OCI-LY1 (cell line): ENCODE results near the gene CLTC.

Experiments
- H2AFZ ChIP-seq: fragments of 200-600 bp; sonication (generic), shearing (Covaris generic); 2 replicates; pipeline ENCODE4 v1.6.0; 2014; ENCODE audit warnings: antibody characterized with exemption, mild to moderate bottlenecking, low read length
- H3F3A ChIP-seq: fragments of 200-600 bp; sonication (generic), shearing (Covaris generic); 2 replicates; pipeline ENCODE4 v1.6.0; 2014; ENCODE audit warnings: mild to moderate bottlenecking, antibody characterized with exemption, low read length, moderate library complexity; ENCODE audit not compliant: insufficient read depth
- H3K27ac ChIP-seq: fragments of 200-600 bp; sonication (generic); 2 replicates; pipeline ENCODE4 v1.5.1; 2014; ENCODE audit warnings: low read length, mixed run types, mild to moderate bottlenecking, low read depth; ENCODE audit not compliant: poor library complexity, severe bottlenecking
- H3K27me3 ChIP-seq: fragments of 200-600 bp; sonication (generic); 2 replicates; pipeline ENCODE4 v1.6.0; 2014; ENCODE audit warnings: antibody characterized with exemption, mild to moderate bottlenecking, low read length, moderate library complexity; ENCODE audit not compliant: insufficient read depth
- H3K36me3 ChIP-seq: fragments of 200-600 bp; sonication (generic); 2 replicates; pipeline ENCODE4 v1.6.1; 2014; ENCODE audit warnings: mild to moderate bottlenecking, antibody characterized with exemption, low read length, moderate library complexity, mixed read lengths; ENCODE audit not compliant: insufficient read depth
- H3K4me1 ChIP-seq: fragments of 200-600 bp; sonication (generic); 2 replicates; pipeline ENCODE4 v1.5.1; 2014; ENCODE audit warnings: mild to moderate bottlenecking, low read length, moderate library complexity; ENCODE audit not compliant: insufficient read depth, severe bottlenecking
- H3K4me2 ChIP-seq: fragments of 200-600 bp; sonication (generic), shearing (Covaris generic); 2 replicates; pipeline ENCODE4 v1.6.1; 2014; ENCODE audit warnings: low read length
- H3K4me3 ChIP-seq: fragments of 200-600 bp; sonication (generic); 2 replicates; pipeline ENCODE4 v1.5.1; 2014; ENCODE audit warnings: low read length, low read depth, mild to moderate bottlenecking, mixed read lengths; ENCODE audit not compliant: poor library complexity, severe bottlenecking
- H3K79me2 ChIP-seq: fragments of 200-600 bp; shearing (Covaris generic); 2 replicates; pipeline ENCODE4 v1.6.1; 2016; ENCODE audit warnings: mixed run types, low read length, mixed read lengths; ENCODE audit not compliant: insufficient read depth
- H3K9ac ChIP-seq: fragments of 200-600 bp; sonication (generic), shearing (Covaris generic); 2 replicates; pipeline ENCODE4 v1.6.1; 2014; ENCODE audit warnings: mild to moderate bottlenecking, low read length, mixed read lengths
- H3K9me2 ChIP-seq: fragments of 200-600 bp; sonication (generic), shearing (Covaris generic); 2 replicates; pipeline ENCODE4 v1.6.1; 2014; ENCODE audit warnings: low read depth, mild to moderate bottlenecking, low read length, mixed read lengths
- H3K9me3 ChIP-seq: fragments of 200-600 bp; shearing (Covaris generic); 2 replicates; pipeline ENCODE4 v1.6.1; 2014; ENCODE audit warnings: low read length, mixed read lengths
- H4K20me1 ChIP-seq: fragments of 200-600 bp; sonication (generic), shearing (Covaris generic); 2 replicates; pipeline ENCODE4 v1.6.0; 2016; ENCODE audit warnings: mild to moderate bottlenecking, low read length; ENCODE audit not compliant: insufficient read depth
- CTCF ChIP-seq: fragments of 200-600 bp; sonication (generic), shearing (Covaris generic); IDR thresholded peaks from 2 replicates; pipeline ENCODE4 v1.5.1; 2017; ENCODE audit warnings: mild to moderate bottlenecking, antibody characterized with exemption, low read length, moderate library complexity, mixed read lengths
- EZH2 ChIP-seq: fragments of 200-600 bp; sonication (generic), shearing (Covaris generic); IDR thresholded peaks from 2 replicates; pipeline ENCODE4 v1.8.0; 2017; ENCODE audit warnings: borderline replicate concordance, mixed run types, mild to moderate bottlenecking, antibody characterized with exemption, low read length, moderate library complexity, mixed read lengths

CLTC gene

GRCh38 chr17:59722623-59723022 lies 102.9 kb downstream of the CLTC start:
- Histone ChIP-seq H3K36me3 (no peaks in the 10 kb centered on the region), H3K4me1 (no peaks in the 10 kb centered on the region), H2AFZ (no peak overlapping the region), H3K9me2 (no peaks in the 10 kb centered on the region), H3K27me3 (no peaks in the 10 kb centered on the region), H4K20me1 (no peaks in the 10 kb centered on the region), H3K4me2 (no peak overlapping the region), H3K9me3 (no peaks in the 10 kb centered on the region), H3K79me2 (peaks cover 44% of the 10 kb centered on the region), H3F3A (no peaks in the 10 kb centered on the region), H3K4me3 (no peak overlapping the region), H3K9ac (no peak overlapping the region), H3K27ac (no peak overlapping the region)
- TF ChIP-seq CTCF (no peak), EZH2 (no peak)

GRCh38 chr17:59723041-59723440 lies 103.3 kb downstream of the CLTC start:
- Histone ChIP-seq H3K4me2 (no peak overlapping the region), H3K4me3 (no peak overlapping the region), H3K4me1 (no peaks in the 10 kb centered on the region), H3K27me3 (no peaks in the 10 kb centered on the region), H3K27ac (no peak overlapping the region), H3K9ac (no peak overlapping the region), H2AFZ (no peak overlapping the region), H3K9me3 (no peaks in the 10 kb centered on the region), H3K9me2 (no peaks in the 10 kb centered on the region), H4K20me1 (no peaks in the 10 kb centered on the region), H3F3A (no peaks in the 10 kb centered on the region), H3K36me3 (no peaks in the 10 kb centered on the region), H3K79me2 (peaks cover 44% of the 10 kb centered on the region)
- TF ChIP-seq CTCF, result no peak
- TF ChIP-seq EZH2, result no peak

GRCh38 chr17:59723607-59724006 lies 103.9 kb downstream of the CLTC start:
- no peaks in the 10 kb centered on the region for H3K4me1 ChIP-seq
- H3K27ac ChIP-seq, result no peak overlapping the region
- no peak overlapping the region for H2AFZ ChIP-seq
- H3K27me3 ChIP-seq, result no peaks in the 10 kb centered on the region
- TF ChIP-seq CTCF (no peak), EZH2 (no peak)
- no peak overlapping the region for H3K4me3 ChIP-seq
- H3K79me2 ChIP-seq, result peaks cover 46% of the 10 kb centered on the region
- no peaks in the 10 kb centered on the region for H4K20me1 ChIP-seq
- no peaks in the 10 kb centered on the region for H3K9me3 ChIP-seq
- no peaks in the 10 kb centered on the region for H3K36me3 ChIP-seq
- no peak overlapping the region for H3K4me2 ChIP-seq
- no peaks in the 10 kb centered on the region for H3K9me2 ChIP-seq
- H3K9ac ChIP-seq, result no peak overlapping the region
- H3F3A ChIP-seq, result no peaks in the 10 kb centered on the region
